Cardiac muscle cell (in vitro differentiated cells and primary cell): ENCODE data around the gene CD8B. TPM values are rescaled to one million over a fixed set of nuclear protein-coding genes. Genes with fewer than 3 reads are reported as not detected.
A peak's percentile ranks its signal among the peaks of the same experiment; 100 is the strongest.

Source experiments
- DNase-seq, 2 donors: peaks; one replicate each; pipeline versions ENCODE4 v3.0.0 to v3.0.0-alpha.2; 2010 to 2017; ENCODE audit warnings: low read depth in 1 of 2, low spot score in 1 of 2
- H3K27ac ChIP-seq: fragments of 200-600 bp; sonication (generic); 2 replicates; pipeline ENCODE4 v1.5.1; 2016
- H3K27me3 ChIP-seq: fragments of 200-600 bp; sonication (generic); 2 replicates; pipeline ENCODE4 v1.6.0; 2016; ENCODE audit warnings: control low read depth
- H3K36me3 ChIP-seq: fragments of 200-600 bp; sonication (generic); 2 replicates; pipeline ENCODE4 v1.5.1; 2016; ENCODE audit warnings: control low read depth
- H3K4me1 ChIP-seq: fragments of 200-600 bp; sonication (generic); 2 replicates; pipeline ENCODE4 v1.8.1; 2017; ENCODE audit warnings: low read depth, mild to moderate bottlenecking, mixed run types
- H3K4me3 ChIP-seq: fragments of 200-600 bp; sonication (generic); 2 replicates; pipeline ENCODE4 v1.5.1; 2016; ENCODE audit warnings: mild to moderate bottlenecking
- H3K9me3 ChIP-seq: fragments of 200-600 bp; sonication (generic); 2 replicates; pipeline ENCODE4 v1.5.1; 2017; ENCODE audit warnings: low read depth, mild to moderate bottlenecking, control low read depth
- polyA plus RNA-seq: library from polyadenylated mRNA; unstranded; fragments of >200 nt; fragmentation: Nextera tagmentation; extraction: Ambion mirVana; gene quantifications from 2 replicates; pipeline ENCODE4 v1.2.1, GENCODE V29; 2016
- total RNA-seq: library from RNA; depleted of rRNA; stranded (reverse); fragments of >200 nt; gene quantifications from 2 replicates; pipeline ENCODE4 v1.2.3, GENCODE V29; 2016
- TF ChIP-seq, protein P1 (sequence below): IDR thresholded peaks from 2 replicates; pipeline ENCODE4 v1.5.1; 2012; ENCODE audit warnings: low read depth, mild to moderate bottlenecking, low read length

Gene CD8B
- total and polyA plus RNA-seq, 2 experiments from 2014 or later = not detected

DNA sequence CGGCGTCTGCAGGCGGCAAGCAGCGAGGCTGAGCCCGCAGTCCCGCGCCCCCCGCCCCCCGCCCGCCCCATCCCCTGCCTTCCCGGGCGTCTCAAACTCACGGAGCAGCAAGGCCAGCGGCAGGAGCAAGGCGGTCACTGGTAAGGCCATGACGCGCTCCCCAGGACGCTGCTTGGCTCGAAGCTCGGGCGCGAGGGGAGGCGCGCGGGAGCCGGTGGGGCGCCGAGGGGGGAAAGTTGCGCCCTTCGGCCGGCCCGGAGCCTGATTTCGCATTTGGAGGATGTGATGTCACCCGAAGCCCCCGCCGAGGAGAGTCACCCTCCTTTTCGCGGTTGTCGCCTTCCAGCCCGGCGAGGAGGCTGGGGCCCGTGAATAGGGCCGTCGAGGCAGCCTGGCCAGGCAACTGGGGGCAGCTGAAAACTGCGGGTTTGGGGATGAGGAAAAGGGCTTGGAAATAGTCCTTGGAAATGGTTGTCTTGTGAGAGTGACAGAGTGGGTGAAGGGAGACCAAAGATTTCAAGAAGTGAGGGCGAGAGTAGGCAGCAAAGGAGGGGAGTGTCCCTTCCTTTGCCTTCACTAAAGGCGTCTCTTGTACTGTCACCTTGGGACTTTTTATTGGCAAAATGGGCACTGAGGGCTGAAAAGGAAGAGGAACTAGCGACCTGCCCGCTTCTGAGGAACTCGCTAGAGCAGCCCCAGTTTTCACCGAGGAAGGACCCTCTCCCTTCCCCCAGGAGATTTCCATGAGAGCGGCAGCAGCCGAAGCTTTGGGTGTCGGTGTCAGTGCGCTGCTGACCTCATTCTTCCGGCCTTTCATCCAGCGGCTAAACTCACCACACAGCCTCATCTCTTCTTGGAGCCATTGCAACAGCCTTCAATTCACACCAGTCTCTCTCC is 70.8 kb downstream of the CD8B start, which contains the start of gene CD8A:
TSS of gene CD8A (minus strand) at position 238 of the 897 bp plus-strand sequence. CDS start at position 150, 88 bp downstream.
- peaks cover 93% of the 10 kb centered on the region for H3K27me3 ChIP-seq
- DNase-seq = peak in 1 of 2 donors; percentile 47
- TF ChIP-seq, protein P1, sequence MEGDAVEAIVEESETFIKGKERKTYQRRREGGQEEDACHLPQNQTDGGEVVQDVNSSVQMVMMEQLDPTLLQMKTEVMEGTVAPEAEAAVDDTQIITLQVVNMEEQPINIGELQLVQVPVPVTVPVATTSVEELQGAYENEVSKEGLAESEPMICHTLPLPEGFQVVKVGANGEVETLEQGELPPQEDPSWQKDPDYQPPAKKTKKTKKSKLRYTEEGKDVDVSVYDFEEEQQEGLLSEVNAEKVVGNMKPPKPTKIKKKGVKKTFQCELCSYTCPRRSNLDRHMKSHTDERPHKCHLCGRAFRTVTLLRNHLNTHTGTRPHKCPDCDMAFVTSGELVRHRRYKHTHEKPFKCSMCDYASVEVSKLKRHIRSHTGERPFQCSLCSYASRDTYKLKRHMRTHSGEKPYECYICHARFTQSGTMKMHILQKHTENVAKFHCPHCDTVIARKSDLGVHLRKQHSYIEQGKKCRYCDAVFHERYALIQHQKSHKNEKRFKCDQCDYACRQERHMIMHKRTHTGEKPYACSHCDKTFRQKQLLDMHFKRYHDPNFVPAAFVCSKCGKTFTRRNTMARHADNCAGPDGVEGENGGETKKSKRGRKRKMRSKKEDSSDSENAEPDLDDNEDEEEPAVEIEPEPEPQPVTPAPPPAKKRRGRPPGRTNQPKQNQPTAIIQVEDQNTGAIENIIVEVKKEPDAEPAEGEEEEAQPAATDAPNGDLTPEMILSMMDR = no peak
- no peaks in the 10 kb centered on the region for H3K9me3 ChIP-seq
- no peaks in the 10 kb centered on the region for H3K36me3 ChIP-seq
- H3K27ac ChIP-seq = no peak within 1 kb of the TSS
- H3K4me1 ChIP-seq = no peaks in the 10 kb centered on the region
- peak within 1 kb of the TSS; percentile 17 for H3K4me3 ChIP-seq

DNA sequence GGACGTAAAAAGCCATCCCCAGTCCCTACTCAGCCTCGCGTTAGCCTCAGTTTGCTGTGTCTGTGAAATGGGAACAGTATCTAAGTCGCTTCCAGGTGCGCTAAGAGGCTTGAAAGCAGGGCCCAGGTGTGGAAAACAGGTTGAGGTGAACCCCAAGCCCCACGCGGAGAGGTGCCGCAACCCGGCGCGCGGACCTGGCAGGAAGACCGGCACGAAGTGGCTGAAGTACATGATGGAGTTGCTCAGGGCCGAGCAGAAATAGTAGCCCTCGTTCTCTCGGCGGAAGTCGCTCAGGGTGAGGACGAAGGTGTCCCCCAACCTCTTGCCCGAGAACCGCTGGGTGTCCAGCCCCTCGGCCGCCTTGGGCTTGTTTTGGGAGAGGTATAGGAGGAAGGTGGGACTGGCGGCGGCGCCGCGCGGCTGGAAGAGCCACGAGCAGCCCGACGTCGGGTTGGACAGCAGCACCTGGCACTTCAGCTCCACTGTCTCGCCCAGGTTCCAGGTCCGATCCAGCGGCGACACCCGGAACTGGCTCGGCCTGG is 71.5 kb downstream of the CD8B start:
- no peak for DNase-seq
- TF ChIP-seq, protein P1 = no peak
- H3K9me3 ChIP-seq = no peaks in the 10 kb centered on the region
- H3K27me3 ChIP-seq = peaks cover 96% of the 10 kb centered on the region
- H3K27ac ChIP-seq = no peak overlapping the region
- H3K4me1 ChIP-seq = no peaks in the 10 kb centered on the region
- no peaks in the 10 kb centered on the region for H3K36me3 ChIP-seq
- peak overlapping the region; percentile 17 for H3K4me3 ChIP-seq

DNA sequence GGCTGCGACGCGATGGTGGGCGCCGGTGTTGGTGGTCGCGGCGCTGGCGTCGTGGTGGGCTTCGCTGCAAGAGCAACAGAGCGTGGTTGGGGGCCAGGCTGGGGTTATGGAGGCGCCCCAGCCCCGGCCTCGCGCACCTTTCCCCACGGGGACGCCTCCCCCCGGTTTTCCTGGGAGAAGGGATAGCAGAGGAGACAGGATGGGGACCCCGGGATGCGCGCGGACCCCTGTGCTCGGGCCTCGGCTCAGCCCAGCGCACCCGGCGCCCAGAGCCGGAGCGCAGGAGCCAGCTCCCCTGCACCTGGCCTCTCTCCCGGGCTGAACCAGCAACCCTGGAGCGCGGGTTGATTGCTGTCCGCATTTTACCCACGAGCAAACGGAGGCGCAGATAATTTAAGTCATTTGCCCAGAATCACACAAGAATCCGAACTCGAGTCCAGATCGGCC is 72.0 kb downstream of the CD8B start:
- TF ChIP-seq, protein P1 = no peak
- no peaks in the 10 kb centered on the region for H3K9me3 ChIP-seq
- H3K4me3 ChIP-seq = no peak overlapping the region
- no peaks in the 10 kb centered on the region for H3K4me1 ChIP-seq
- no peak for DNase-seq
- no peaks in the 10 kb centered on the region for H3K36me3 ChIP-seq
- no peak overlapping the region for H3K27ac ChIP-seq
- peaks cover 94% of the 10 kb centered on the region for H3K27me3 ChIP-seq

DNA sequence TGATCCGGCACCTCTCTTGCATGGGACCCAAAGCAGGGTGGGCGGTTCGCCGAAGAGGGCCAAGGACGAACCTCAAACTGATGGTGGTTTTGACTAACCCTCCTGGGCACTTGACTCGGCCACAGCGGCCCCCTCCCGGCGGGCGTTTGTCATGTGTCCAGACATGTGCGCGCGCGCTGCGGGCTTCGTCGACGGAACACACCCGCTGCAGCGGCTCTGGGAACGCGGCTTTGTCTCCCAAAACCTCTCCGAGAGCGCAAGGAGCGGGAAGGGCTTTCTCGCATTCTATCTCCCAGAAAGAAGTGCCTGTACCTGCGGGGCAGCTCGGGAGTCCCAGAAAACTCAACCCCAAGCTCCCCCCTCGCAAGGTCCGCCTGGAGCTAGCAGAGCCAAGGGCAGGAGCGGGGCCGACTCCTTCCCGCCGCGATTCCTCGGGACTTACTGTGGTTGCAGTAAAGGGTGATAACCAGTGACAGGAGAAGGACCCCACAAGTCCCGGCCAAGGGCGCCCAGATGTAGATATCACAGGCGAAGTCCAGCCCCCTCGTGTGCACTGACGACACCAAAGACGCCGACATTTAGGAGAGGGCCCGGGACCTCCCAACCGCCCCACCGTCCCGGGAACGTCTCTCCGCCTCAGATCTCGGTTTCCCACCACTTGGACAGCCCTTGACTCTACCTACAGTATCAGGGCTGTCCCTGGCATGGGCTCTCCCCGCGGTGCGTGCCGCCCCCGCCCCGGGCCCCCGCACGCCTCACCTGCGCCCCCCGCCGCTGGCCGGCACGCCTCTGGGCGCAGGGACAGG is 72.6 kb downstream of the CD8B start:
- Histone ChIP-seq H3K4me3 (no peak overlapping the region), H3K4me1 (no peaks in the 10 kb centered on the region), H3K27me3 (peaks cover 90% of the 10 kb centered on the region), H3K9me3 (no peaks in the 10 kb centered on the region), H3K27ac (no peak overlapping the region), H3K36me3 (no peaks in the 10 kb centered on the region)
- TF ChIP-seq, protein P1 = no peak
- DNase-seq = no peak

DNA sequence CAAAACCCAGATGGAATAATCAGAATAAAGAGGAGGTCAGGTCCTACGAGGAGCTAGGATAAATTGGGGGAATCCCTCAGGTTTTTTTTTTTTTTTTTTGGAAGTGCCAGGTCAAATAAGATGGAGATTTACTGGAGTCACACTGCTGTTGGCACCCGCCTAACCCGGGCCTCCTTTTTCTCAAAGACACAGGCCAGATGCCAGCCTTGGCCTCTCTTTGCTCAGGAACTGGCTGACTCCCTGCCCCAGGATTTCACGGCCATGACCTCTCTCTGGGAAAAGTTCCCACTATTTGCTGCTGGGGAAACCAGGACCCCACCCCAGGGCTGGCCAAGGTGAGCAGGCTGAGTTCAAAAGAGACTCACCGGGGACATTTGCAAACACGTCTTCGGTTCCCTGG is 73.5 kb downstream of the CD8B start:
- Histone ChIP-seq H3K36me3 (no peaks in the 10 kb centered on the region), H3K27ac (no peak overlapping the region), H3K27me3 (peaks cover 80% of the 10 kb centered on the region), H3K4me1 (no peaks in the 10 kb centered on the region), H3K9me3 (no peaks in the 10 kb centered on the region), H3K4me3 (no peak overlapping the region)
- DNase-seq = no peak
- TF ChIP-seq, protein P1 = no peak
